NB4 (cell line): ENCODE data around the gene BOD1.

ENCODE experiments used
- DNase-seq: peaks from one replicate; pipeline ENCODE4 v3.0.0; 2010; ENCODE audit warnings: low read depth
- H3K4me3 ChIP-seq: one replicate; pipeline ENCODE4 v1.5.1; 2011; ENCODE audit warnings: mild to moderate bottlenecking, low read depth, low read length, moderate library complexity
- MYC ChIP-seq: IDR thresholded peaks from 2 replicates; pipeline ENCODE4 v1.6.1; 2011; ENCODE audit warnings: low read depth, low read length
- POLR2A ChIP-seq: IDR thresholded peaks from 2 replicates; pipeline ENCODE4 v1.6.1; 2011; ENCODE audit warnings: mild to moderate bottlenecking; ENCODE audit not compliant: insufficient read length; ENCODE audit errors: extremely low read depth
- TF ChIP-seq, protein P1 (sequence below): IDR thresholded peaks from one replicate; pipeline ENCODE4 v1.5.1; 2012; ENCODE audit warnings: low read depth, low read length
- TF ChIP-seq, protein P2 (sequence below): IDR thresholded peaks from 2 replicates; pipeline ENCODE4 v1.6.1; 2011; ENCODE audit warnings: low read depth, low read length

The BOD1 gene

DNA sequence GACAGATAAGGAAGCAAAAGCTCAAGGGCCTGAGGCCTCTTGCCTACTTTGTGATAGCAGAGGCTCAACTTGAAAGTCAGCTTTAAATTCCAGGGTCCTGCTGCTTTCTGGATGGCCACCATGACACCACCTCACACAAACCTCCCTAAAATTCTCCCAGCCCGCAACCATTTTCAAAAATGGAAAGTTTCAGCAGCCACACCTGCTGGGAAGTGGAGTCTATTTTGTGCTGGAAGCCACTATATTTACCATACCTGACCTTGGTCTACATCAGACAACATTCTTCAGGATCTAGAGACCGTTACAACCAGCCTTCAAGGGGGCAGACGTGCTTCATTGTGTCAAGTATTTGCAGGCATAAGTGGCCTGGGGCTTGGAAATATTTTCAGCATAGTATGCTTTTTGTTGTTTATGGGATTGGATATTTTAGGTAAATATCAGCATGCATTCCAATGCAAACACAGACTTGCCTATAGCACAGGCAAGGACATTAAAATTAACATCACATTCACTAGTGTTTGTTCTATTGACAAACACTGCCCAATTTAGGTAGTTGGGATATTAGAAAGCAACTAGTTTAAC lies 50.9 kb downstream of the BOD1 start:
- no peak for DNase-seq
- no peak overlapping the region for H3K4me3 ChIP-seq
- TF ChIP-seq POLR2A, result no peak
- no peak for TF ChIP-seq MYC

DNA sequence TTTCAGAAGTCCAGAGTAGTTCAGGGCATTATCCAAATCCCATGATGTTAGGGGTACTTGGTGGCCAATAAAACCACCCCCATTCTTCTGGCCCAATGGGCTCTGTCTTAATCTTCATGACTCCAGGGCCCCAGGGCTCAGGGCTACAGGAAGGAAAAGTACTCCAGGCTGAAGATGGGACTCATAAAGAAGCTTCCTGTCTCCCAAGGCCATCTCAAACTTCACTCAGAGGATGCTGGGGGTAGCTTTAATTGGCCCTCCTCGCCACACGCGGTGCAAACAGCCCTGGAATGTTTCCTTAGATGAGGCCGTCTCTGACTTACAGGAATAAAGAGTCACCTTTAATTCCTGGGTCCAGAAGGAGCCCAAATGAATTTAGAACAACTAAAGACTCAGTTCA lies 52.3 kb downstream of the BOD1 start:
- TF ChIP-seq MYC (no peak), POLR2A (no peak)
- TF ChIP-seq, protein P1, sequence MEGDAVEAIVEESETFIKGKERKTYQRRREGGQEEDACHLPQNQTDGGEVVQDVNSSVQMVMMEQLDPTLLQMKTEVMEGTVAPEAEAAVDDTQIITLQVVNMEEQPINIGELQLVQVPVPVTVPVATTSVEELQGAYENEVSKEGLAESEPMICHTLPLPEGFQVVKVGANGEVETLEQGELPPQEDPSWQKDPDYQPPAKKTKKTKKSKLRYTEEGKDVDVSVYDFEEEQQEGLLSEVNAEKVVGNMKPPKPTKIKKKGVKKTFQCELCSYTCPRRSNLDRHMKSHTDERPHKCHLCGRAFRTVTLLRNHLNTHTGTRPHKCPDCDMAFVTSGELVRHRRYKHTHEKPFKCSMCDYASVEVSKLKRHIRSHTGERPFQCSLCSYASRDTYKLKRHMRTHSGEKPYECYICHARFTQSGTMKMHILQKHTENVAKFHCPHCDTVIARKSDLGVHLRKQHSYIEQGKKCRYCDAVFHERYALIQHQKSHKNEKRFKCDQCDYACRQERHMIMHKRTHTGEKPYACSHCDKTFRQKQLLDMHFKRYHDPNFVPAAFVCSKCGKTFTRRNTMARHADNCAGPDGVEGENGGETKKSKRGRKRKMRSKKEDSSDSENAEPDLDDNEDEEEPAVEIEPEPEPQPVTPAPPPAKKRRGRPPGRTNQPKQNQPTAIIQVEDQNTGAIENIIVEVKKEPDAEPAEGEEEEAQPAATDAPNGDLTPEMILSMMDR, result no peak
- TF ChIP-seq, protein P2, sequence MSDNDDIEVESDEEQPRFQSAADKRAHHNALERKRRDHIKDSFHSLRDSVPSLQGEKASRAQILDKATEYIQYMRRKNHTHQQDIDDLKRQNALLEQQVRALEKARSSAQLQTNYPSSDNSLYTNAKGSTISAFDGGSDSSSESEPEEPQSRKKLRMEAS, result no peak
- no peak for DNase-seq
- H3K4me3 ChIP-seq, result no peak overlapping the region

DNA sequence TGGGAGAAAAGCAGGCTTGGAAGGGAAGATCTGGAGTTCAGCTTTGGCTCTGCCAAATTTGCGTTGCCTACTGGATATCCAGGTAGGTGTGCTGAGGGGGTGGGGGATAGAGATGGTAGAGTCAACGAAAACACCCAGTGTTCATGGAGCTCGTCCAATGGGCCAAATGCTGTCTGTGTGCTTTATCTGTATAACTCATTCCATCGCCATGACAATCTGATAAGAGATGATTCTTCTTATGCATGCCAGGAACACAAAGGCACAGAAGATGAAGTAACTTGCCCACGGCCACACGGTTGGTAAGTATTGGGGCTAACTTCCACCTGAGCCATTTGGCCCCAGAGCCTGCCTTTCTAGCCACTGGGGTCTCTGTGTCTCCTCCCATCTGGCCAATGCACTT lies 53.2 kb downstream of the BOD1 start:
- no peak overlapping the region for H3K4me3 ChIP-seq
- DNase-seq, result no peak
- no peak for TF ChIP-seq POLR2A
- TF ChIP-seq, protein P2, result no peak
- TF ChIP-seq, protein P1, result no peak
- no peak for TF ChIP-seq MYC

DNA sequence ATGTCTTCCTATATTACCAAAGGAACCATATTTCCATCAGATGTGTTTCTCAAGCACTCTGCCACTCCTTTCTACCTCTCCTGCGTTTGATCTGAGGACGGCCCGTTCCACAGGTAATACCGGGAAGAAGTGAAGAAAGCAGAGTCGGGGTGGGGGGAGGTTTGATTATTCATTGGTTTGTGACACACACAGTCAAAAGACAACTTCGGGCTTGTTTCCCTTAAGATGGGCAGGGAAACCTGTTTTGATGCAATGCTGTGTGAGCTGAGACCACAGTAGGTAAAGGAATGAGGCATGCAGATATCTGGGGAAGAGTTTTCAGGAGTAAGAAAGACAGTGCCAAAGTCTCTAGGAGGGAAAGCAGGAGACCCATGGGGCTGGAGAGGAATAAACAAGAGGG lies 54.0 kb downstream of the BOD1 start:
- TF ChIP-seq MYC (no peak), POLR2A (no peak)
- TF ChIP-seq, protein P1, result no peak
- TF ChIP-seq, protein P2, result no peak
- H3K4me3 ChIP-seq, result no peak overlapping the region
- DNase-seq, result no peak
